Measurements from ENCODE around the gene FMO4.

DNA sequence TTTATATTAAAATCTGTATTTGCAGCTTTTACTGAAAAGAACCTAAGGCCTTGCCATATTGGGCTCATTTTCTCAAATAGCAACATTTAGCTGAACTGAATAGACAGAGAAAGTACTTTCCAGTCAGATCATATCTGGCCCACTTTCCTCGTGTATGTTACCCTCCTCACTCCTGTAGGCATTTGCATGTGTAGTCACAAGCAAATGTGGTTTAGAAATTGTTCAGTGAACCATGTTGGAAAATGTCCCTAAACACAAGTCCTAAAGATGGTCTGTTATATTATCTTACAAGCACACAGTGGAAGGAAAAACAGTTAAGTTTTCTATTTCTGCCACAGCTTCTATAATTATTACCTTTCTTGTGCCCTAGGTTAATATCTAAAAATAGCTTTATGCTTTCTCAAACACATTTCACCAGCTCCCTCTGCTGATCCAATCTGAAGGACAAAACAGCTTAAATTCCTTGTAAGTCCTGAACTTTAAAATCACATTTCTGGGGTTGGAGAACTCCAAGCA, 606 bp upstream of the FMO4 start:
- TF ChIP-seq, protein P1, sequence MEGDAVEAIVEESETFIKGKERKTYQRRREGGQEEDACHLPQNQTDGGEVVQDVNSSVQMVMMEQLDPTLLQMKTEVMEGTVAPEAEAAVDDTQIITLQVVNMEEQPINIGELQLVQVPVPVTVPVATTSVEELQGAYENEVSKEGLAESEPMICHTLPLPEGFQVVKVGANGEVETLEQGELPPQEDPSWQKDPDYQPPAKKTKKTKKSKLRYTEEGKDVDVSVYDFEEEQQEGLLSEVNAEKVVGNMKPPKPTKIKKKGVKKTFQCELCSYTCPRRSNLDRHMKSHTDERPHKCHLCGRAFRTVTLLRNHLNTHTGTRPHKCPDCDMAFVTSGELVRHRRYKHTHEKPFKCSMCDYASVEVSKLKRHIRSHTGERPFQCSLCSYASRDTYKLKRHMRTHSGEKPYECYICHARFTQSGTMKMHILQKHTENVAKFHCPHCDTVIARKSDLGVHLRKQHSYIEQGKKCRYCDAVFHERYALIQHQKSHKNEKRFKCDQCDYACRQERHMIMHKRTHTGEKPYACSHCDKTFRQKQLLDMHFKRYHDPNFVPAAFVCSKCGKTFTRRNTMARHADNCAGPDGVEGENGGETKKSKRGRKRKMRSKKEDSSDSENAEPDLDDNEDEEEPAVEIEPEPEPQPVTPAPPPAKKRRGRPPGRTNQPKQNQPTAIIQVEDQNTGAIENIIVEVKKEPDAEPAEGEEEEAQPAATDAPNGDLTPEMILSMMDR (IDR thresholded peaks at IDR 0.05; ENCODE audit: extremely low read depth in 1 of 2, insufficient read depth in 1 of 2, low read depth in 1 of 2, low read length in 2 of 2): no peak
- TF ChIP-seq POLR2A (IDR thresholded peaks at IDR 0.05; ENCODE audit: low read depth, low read length) (no peak), EZH2 (IDR thresholded peaks at IDR 0.05; ENCODE audit: borderline replicate concordance, low read depth, low read length, severe bottlenecking) (no peak)
